ENCODE measurements around the gene DDX60. TPM values are rescaled to one million over a fixed set of nuclear protein-coding genes. Genes with fewer than 3 reads are reported as not detected.
"Not testable (repeated sequence)": the region's sequence is repeated elsewhere in the genome, so short reads cannot be mapped to it uniquely, and the experiment has no call there.

Gene DDX60
- total and polyA plus RNA-seq, 7 donors: 1.4 to 3.6 (median 2.1) TPM

DNA sequence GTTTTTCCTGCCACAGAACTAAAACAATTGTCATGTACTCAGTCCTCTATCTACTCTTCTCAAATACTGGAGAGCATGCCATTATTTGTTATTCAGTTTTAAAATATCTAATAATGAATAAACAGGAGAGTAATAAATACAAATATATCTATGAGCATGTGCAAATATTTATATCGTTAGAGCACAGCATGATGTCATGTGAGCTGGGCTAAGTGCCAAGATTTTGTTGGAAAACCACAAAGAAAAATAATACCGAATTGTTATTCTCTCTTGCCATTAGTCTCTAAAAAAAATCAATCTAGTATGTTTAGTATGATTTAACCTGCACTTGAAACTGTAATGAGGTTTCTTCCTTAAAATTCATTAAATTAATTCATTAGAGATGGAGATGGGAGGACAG is 97.3 kb downstream of the DDX60 start:
- Histone ChIP-seq H3K27ac (no peak overlapping the region), H3K4me1 (no peaks in the 10 kb centered on the region), H3K9me3 (peaks cover 7% of the 10 kb centered on the region), H3K4me3 (no peak overlapping the region), H3K27me3 (ENCODE audit: insufficient read depth in 3 of 3, low read length in 2 of 3) (no peaks in the 10 kb centered on the region), H3K36me3 (ENCODE audit: insufficient read depth in 1 of 2, low read depth in 1 of 2) (peaks cover 0 to 4% of the 10 kb centered on the region in 2 donors)
- TF ChIP-seq, protein P1, sequence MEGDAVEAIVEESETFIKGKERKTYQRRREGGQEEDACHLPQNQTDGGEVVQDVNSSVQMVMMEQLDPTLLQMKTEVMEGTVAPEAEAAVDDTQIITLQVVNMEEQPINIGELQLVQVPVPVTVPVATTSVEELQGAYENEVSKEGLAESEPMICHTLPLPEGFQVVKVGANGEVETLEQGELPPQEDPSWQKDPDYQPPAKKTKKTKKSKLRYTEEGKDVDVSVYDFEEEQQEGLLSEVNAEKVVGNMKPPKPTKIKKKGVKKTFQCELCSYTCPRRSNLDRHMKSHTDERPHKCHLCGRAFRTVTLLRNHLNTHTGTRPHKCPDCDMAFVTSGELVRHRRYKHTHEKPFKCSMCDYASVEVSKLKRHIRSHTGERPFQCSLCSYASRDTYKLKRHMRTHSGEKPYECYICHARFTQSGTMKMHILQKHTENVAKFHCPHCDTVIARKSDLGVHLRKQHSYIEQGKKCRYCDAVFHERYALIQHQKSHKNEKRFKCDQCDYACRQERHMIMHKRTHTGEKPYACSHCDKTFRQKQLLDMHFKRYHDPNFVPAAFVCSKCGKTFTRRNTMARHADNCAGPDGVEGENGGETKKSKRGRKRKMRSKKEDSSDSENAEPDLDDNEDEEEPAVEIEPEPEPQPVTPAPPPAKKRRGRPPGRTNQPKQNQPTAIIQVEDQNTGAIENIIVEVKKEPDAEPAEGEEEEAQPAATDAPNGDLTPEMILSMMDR (IDR thresholded peaks at IDR 0.05): no peak
- DNase-seq: no peak
- ATAC-seq: no peak
- intact Hi-C loops (cut with DNase I): no loop called here
- WGBS, 3 donors: 8 to 15% (median 11%) methylated on average over 2 of the region's 2 CpGs

- no peak for ATAC-seq
- no peak for DNase-seq
- TF ChIP-seq, protein P1 (IDR thresholded peaks at IDR 0.05): no peak
- Histone ChIP-seq H3K36me3 (ENCODE audit: insufficient read depth in 1 of 2, low read depth in 1 of 2) (peaks cover 0 to 4% of the 10 kb centered on the region in 2 donors), H3K4me3 (no peak overlapping the region), H3K4me1 (no peaks in the 10 kb centered on the region), H3K27me3 (ENCODE audit: insufficient read depth in 3 of 3, low read length in 2 of 3) (no peaks in the 10 kb centered on the region), H3K27ac (no peak overlapping the region), H3K9me3 (peaks cover 7% of the 10 kb centered on the region)
- intact Hi-C loops (cut with DNase I): no loop called here
Measured at GRCh38 chr4:168220893-168221292, 97.7 kb downstream of the DDX60 start.

DNA sequence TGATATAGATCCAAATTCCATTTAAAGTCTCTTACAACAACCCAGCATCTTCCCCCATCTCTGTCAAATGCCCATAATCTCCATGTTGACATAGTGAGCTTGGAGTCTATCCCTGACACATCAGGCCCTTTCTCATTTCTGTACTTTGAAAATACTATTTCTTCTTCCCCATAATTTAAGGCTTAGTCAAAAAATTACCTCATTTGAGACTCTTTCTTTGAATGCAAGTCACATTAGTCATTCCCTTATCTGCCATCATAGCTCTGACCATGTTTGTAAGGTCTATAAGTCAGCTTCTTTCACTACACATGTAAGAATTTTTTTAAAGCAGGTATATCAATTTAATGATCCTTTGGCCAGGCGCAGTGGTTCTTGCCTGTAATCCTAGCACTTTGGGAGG is 99.9 kb downstream of the DDX60 start:
- peaks cover 0 to 4% of the 10 kb centered on the region in 2 donors for H3K36me3 ChIP-seq (ENCODE audit: insufficient read depth in 1 of 2, low read depth in 1 of 2)
- no peak overlapping the region for H3K4me3 ChIP-seq
- no peak for ATAC-seq
- TF ChIP-seq, protein P1 (IDR thresholded peaks at IDR 0.05): no peak
- H3K27me3 ChIP-seq (ENCODE audit: insufficient read depth in 3 of 3, low read length in 2 of 3): no peaks in the 10 kb centered on the region
- no peaks in the 10 kb centered on the region for H3K4me1 ChIP-seq
- H3K9me3 ChIP-seq: peaks cover 7% of the 10 kb centered on the region
- intact Hi-C loops (cut with DNase I): no loop called here
- WGBS, 3 donors: 95 to 100% (median 100%) methylated on average over 1 of the region's 1 CpG
- no peak overlapping the region for H3K27ac ChIP-seq
- DNase-seq: no peak

GRCh38 chr4:168213511-168213910 is 105.0 kb downstream of the DDX60 start:
- ATAC-seq; H3K27me3 ChIP-seq (ENCODE audit: insufficient read depth in 3 of 3, low read length in 2 of 3); intact Hi-C loops (cut with DNase I); H3K27ac ChIP-seq; H3K4me1 ChIP-seq; H3K36me3 ChIP-seq (ENCODE audit: insufficient read depth in 1 of 2, low read depth in 1 of 2); DNase-seq; H3K4me3 ChIP-seq: not testable (repeated sequence)
- peaks cover 12% of the 10 kb centered on the region for H3K9me3 ChIP-seq

GRCh38 chr4:168212656-168213055 is 105.9 kb downstream of the DDX60 start:
- TF ChIP-seq, protein P1 (IDR thresholded peaks at IDR 0.05): no peak
- no peaks in the 10 kb centered on the region for H3K36me3 ChIP-seq (ENCODE audit: insufficient read depth in 1 of 2, low read depth in 1 of 2)
- H3K4me3 ChIP-seq: no peak overlapping the region
- DNase-seq (no peak), ATAC-seq (no peak)
- H3K4me1 ChIP-seq: no peaks in the 10 kb centered on the region
- 87 to 89% (median 88%) methylated on average over 3 of the region's 3 CpGs for WGBS, 3 donors
- H3K27me3 ChIP-seq (ENCODE audit: insufficient read depth in 3 of 3, low read length in 2 of 3): no peaks in the 10 kb centered on the region
- intact Hi-C loops (cut with DNase I): no loop called here
- no peak overlapping the region for H3K27ac ChIP-seq
- H3K9me3 ChIP-seq: peaks cover 6% of the 10 kb centered on the region
